ENCODE results near the gene MEFV. TPM values are rescaled to one million over a fixed set of nuclear protein-coding genes. Genes with fewer than 3 reads are reported as not detected.
"Not testable (repeated sequence)": the region's sequence is repeated elsewhere in the genome, so short reads cannot be mapped to it uniquely, and the experiment has no call there.

The MEFV gene
- 1.8 TPM for total RNA-seq

DNA sequence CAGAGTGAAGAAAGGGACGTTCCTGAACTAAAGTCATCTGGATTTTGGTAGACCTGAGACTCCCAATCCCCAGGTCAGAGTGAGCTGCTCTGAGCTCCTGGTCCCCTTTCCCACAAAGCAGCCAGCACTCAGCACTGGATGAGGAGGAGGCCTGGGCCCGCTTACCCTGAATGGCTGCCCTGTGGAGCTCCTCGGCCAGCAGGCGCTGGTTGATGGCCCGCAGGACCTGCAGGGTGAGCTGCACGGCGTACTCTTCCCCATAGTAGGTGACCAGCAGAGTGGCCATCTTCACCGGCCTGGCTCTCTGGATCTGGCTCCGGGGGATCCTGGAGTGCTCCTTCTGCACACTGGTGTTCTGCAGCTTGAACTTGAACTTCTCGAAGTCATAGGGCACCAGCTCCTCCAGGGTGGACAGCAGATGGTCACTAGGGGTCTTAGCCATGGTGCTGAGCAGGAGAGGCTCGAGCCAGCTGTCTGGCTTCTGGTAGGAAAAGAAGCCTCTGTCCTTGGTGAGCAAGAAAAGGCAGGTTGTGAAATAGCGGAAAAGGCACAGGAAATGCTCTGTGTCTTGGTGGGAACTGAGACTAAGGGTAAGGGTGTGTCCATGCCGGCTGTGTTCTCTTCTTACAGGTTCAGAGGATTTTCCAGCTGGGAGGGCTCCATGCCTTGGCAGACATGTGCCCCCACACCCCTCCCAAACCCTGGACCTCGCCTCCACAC is at the start of gene MEFV:
MEFV (minus strand) TSS at position 488 of the 720 bp plus-strand sequence; CDS start at position 442, 46 bp downstream.
- DNase-seq: no peak

DNA sequence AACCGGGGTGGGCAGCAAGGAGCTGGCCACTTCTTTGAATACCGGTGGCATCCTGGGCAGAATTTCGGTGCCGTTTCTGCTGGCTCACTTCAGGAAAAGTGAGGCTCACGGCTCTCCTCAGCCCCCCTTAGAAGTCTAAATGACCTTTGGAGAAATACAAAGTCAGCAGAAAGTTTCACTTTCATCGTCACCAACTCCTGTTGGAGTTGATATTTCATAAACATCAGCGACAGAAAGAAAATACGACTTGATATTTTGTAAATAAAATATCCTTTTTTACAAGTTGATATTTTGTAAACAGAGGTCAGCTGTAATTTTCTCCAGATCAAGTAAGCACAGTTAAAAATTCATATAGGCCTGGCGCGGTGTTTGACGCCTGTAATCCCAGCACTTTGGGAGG is 49.6 kb upstream of the MEFV start:
- DNase-seq: no peak

DNA sequence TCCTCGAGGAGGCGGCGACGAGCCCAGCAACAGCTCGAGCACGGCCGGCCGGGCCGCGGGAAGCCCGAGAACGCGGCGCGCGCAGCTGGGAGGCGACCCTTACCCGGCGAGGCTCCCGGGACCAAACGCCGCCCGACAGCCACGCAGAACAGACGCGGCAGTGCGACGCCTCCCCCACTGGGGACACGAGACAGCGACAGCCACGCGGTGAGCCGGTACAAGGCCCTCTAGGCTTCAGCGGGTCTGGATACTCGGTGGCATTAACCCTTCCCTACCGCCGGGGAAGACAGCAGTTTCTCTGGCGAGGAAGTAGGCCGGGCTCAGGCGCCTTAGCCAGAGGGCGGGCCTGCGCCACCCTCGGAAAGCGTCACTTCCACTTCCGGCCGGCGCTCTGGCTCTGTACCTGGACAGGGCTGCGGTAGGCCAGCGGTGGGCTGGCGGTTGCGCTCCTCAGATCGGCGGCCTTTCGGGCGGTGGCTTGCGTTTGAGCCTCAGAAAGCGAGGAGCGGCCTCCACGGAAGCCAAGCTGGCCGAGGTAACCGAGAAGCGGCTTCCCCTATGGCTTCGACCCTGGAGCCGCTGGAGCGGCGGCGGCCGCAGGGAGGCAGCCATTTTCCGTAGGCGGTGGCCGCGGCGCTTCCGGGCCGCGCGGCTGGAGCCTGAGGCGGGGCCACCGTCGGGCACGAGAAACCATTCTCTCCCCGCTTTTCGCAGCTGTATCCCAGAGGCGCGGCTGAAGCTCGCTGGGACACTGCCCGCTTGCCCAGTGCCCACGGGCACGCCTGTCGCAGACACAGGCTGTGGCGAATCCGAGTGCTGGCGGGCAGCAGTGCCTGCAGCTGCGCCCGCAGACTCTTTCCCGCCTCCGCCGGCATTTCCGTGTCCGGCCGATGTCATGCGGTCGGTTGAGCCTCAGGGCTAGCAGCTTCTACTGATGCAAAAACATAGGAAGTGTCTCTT is 49.0 kb upstream of the MEFV start, which contains the start of the genes TIGD7 and ZNF75A:
TIGD7 (minus strand) TSS at position 322 of the 960 bp plus-strand sequence. CDS start 4,816 bp downstream, outside the sequence.
ZNF75A (plus strand) TSS at position 389 of the 960 bp plus-strand sequence. CDS start 2,932 bp downstream, outside the sequence.
- peak; percentile 78 for DNase-seq

DNA sequence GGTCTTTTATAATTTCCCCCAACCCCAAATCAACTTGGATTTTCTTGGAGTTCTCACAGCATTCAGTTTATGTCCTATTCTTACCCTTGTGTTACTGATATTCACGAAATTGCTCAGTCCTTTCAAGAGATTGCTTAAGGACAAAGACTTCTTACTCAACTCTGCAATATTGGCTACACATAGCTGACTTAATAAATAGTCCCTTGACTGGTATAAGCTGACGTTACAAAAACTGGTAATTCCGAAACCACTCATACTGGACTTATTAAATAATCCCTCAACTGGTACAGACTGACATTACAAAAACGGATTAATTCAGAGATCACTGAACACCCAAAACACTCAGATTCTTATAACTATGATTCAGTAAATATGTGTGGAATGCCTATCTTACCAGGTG is 47.9 kb upstream of the MEFV start:
- no peak for DNase-seq

DNA sequence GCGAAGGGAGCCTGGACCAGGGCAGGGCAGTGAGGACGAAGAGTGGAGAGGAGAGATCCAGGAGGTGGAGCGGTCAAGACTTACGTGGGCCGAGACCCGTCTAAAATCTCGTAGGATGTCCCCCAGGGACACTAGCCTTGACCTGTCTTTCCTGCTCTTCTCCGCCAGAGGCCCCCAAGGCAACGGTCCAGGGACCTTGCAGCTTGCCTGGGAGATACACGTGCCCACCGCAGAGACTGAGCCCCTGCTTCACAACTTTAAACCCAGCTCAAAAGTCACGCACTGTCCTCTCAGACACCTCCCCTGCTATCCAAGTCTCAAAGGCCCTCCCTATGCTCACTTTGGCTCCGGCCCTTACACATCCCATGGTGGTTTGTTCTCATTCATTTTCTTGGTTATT is 39.4 kb upstream of the MEFV start:
- DNase-seq: no peak

GRCh38 chr16:3295209-3295608 is 38.8 kb upstream of the MEFV start:
- no peak for DNase-seq

GRCh38 chr16:3292604-3293003 is 36.2 kb upstream of the MEFV start:
- DNase-seq: no peak

DNA sequence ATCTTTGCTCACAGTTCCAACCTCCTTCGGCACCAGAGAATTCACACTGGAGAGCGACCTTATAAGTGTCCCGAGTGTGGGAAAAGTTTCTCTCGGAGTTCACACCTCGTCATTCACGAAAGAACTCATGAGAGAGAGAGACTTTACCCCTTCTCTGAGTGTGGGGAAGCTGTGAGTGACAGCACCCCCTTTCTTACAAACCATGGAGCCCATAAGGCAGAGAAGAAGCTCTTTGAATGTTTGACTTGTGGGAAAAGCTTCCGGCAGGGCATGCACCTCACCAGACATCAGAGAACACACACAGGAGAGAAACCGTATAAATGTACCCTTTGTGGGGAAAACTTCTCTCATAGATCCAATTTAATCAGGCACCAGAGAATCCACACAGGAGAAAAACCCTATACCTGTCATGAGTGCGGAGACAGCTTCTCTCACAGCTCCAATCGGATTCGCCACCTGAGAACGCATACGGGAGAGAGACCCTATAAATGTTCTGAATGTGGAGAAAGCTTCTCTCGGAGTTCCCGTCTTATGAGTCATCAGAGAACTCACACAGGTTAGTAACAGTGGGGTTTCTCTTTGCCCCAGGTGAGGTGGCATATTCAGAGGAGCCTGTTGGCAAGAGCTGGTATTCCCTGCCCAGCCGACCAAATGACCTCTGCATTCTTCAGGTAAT is 33.7 kb upstream of the MEFV start:
- no peak for DNase-seq

- no peak for DNase-seq
Measured at GRCh38 chr16:3285131-3285530, 28.7 kb upstream of the MEFV start.

GRCh38 chr16:3283543-3284447 is 27.4 kb upstream of the MEFV start:
- no peak for DNase-seq

GRCh38 chr16:3282730-3283542 is 26.5 kb upstream of the MEFV start, which contains the start of gene ZNF263:
ZNF263 (plus strand) TSS chr16:3283491; CDS start chr16:3283819, 328 bp downstream.
- peak; percentile 99 for DNase-seq

- peak; percentile 68 for DNase-seq
Measured at GRCh38 chr16:3282103-3282729, 25.8 kb upstream of the MEFV start.

GRCh38 chr16:3281222-3281820 is 24.9 kb upstream of the MEFV start:
- DNase-seq: no peak

DNA sequence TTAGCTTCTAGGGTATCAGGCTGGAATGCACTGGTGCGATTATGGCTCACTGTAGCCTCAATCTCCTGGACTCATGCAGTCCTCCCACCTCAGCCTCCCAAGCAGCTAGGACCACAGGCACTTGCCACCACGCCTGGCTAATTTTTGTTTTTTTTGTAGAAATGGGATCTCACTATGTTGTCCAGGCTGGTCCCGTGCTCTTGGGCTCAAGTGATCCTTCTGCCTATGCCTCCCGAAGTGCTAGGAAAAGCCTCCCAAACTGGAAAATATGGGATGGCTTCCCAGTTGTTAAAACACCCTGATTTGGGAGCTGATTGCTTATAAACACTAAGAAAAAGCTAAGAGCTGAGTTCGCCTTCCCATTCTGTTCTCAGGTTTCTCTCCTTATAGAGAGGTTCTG is 20.2 kb upstream of the MEFV start:
- no peak for DNase-seq

GRCh38 chr16:3274947-3275346 is 18.5 kb upstream of the MEFV start:
- no peak for DNase-seq

DNA sequence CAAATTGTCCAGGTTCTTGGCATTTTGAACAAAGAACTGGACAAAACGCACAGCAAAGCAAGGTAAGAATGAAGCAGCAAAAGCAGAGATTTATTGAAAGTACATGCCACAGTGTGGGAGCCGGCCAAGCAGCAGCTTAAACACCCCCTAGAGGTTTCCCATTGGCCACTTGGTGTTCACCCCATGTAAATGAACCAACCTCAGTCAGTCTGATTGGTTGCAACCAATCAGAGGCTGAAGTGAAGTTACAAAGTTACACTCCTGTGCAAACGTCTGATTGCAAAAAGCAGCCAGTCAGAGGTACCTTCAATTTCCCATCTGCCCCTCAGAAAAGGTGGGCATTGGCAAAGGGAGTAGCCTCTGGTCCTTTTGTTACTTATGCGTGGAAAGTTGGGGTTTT is 18.1 kb upstream of the MEFV start:
- DNase-seq: no peak

DNA sequence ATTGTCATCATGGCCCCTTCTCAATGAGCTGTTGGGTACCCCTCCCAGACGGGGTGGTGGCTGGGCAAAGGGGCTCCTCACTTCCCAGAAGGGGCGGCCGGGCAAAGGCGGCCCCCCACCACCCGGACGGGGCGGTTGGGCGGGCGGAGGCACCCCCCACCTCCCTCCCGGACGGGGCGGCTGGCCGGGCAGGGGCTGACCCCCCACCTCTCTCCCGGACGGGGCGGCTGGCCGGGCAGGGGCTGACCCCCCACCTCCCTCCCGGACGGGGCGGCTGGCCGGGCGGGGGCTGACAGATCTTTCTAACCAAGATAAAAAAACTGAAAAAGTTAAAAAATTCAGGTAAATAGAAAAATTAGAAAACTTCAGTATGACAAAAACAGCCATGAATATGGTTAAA is 14.8 kb upstream of the MEFV start:
- DNase-seq: not testable (repeated sequence)

DNA sequence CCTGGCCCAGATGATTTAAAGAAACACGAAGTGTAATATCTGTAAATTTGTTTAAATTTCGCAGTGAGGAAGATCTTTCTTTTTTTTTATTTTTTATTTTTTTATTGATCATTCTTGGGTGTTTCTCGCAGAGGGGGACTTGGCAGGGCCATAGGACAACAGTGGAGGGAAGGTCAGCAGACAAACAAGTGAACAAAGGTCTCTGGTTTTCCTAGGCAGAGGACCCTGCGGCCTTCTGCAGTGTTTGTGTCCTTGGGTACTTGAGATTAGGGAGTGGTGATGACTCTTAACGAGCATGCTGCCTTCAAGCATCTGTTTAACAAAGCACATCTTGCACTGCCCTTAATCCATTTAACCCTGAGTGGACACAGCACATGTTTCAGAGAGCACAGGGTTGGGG is 14.3 kb upstream of the MEFV start:
- DNase-seq: not testable (repeated sequence)

- DNase-seq: no peak
Measured at GRCh38 chr16:3268294-3268693, 11.9 kb upstream of the MEFV start.

All from skin of body (tissue), 2 donors.